Astrocyte (in vitro differentiated cells and primary cell): ENCODE results near the gene ZNF117.

ENCODE experiments used
- CTCF ChIP-seq: IDR thresholded peaks from 2 replicates; pipeline ENCODE4 v1.5.1; 2011; ENCODE audit warnings: low read depth, mild to moderate bottlenecking, inconsistent platforms, low read length, moderate library complexity; ENCODE audit not compliant: insufficient read depth
- EZH2 ChIP-seq: IDR thresholded peaks from 2 replicates; pipeline ENCODE4 v1.6.1; 2012; ENCODE audit warnings: mild to moderate bottlenecking, low read length, inconsistent platforms; ENCODE audit not compliant: insufficient read depth

GRCh38 chr7:64992971-64993370 lies 2.1 kb upstream of the ZNF117 start:
- TF ChIP-seq CTCF (no peak), EZH2 (no peak)
